ENCODE measurements around the gene PYHIN1. TPM values are rescaled to one million over a fixed set of nuclear protein-coding genes. Genes with fewer than 3 reads are reported as not detected.

PYHIN1 gene
- total and polyA plus RNA-seq, 2 of the 4 experiments (the other 2 are of a cell fraction) = not detected

DNA sequence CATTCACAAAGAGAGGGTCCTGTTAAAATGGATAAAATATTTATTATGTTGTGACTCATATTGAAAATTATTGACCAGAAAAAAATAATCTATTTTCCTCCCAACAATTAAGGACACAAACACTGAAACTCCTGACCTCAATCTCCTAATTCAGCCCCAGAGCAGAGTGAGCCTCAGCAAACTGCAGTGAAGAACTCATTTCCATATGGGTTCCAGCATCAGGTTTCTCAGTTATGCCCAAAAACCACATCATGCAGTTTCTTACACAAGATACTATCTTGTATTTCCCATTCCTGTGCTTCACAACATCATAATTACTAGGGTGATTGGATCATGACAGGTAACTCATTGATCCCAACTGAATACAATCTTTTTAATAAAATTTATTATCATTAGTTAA is 15.4 kb downstream of the PYHIN1 start:
- no peak overlapping the region for H3K4me3 ChIP-seq (ENCODE audit: insufficient read depth, low read depth, low read length)

More for the DNA sequence above, 15.4 kb downstream of the PYHIN1 start:
- H2BK15ac ChIP-seq (ENCODE audit: low read depth, low read length) = no peak overlapping the region
- H2AK9ac ChIP-seq (replicated peaks; ENCODE audit: low read depth, low read length, poor library complexity) = no peak overlapping the region
- dilution Hi-C loops (cut with HindIII; ENCODE audit: low sequenced_read_pairs, unreplicated experiment) (no loop called here), in situ Hi-C loops (cut with MboI; ENCODE audit: low sequenced_read_pairs) (no loop called here), intact Hi-C loops (cut with micrococcal nuclease) (no loop called here)
- no peaks in the 10 kb centered on the region for H4K20me1 ChIP-seq (ENCODE audit: insufficient read depth, low read length)
- H3K4ac ChIP-seq (ENCODE audit: low read depth, low read length) = no peak overlapping the region
- no peak for DNase-seq
- no peaks in the 10 kb centered on the region for H3K36me3 ChIP-seq (ENCODE audit: control insufficient read depth, insufficient read depth, low read length)
- no peak overlapping the region for H3K27ac ChIP-seq (ENCODE audit: insufficient read depth, low read length)
- H3K18ac ChIP-seq (ENCODE audit: low read depth, low read length) = no peak overlapping the region
- no peak overlapping the region for H2BK120ac ChIP-seq (ENCODE audit: low read depth, low read length)
- POLR2A ChIA-PET (ENCODE audit: unreplicated experiment) = no interaction called here
- ATAC-seq (ENCODE audit: low read depth) = no peak
- CTCF ChIA-PET = no interaction called here
- no peaks in the 10 kb centered on the region for H3K4me1 ChIP-seq (ENCODE audit: control insufficient read depth, insufficient read depth, low read length)
- no peaks in the 10 kb centered on the region for H3K9me1 ChIP-seq (ENCODE audit: insufficient read depth, low read length)
- H3K9ac ChIP-seq (ENCODE audit: low read depth, low read length) = no peak overlapping the region
- H3K56ac ChIP-seq (ENCODE audit: extremely low read depth, insufficient read depth, low read length) = no peak overlapping the region
- H4K8ac ChIP-seq (ENCODE audit: low read depth in 2 of 2, low read length in 2 of 2) = no peak overlapping the region
- H4K5ac ChIP-seq (ENCODE audit: low read depth, low read length) = no peak overlapping the region
- no peaks in the 10 kb centered on the region for H3K27me3 ChIP-seq (ENCODE audit: control insufficient read depth, insufficient read depth, low read length)
- H4K91ac ChIP-seq (ENCODE audit: insufficient read depth, low read depth, low read length) = no peak overlapping the region
- H3K14ac ChIP-seq (replicated peaks; ENCODE audit: low read depth, low read length) = no peak overlapping the region
- no peak overlapping the region for H2BK5ac ChIP-seq (ENCODE audit: low read depth, low read length, poor library complexity, severe bottlenecking)
- H3K4me2 ChIP-seq (ENCODE audit: low read depth, low read length) = no peak overlapping the region
- no peak overlapping the region for H2BK20ac ChIP-seq (ENCODE audit: low read depth, low read length)
- no peak overlapping the region for H2AK5ac ChIP-seq (ENCODE audit: low read depth, low read length)
- no peak overlapping the region for H2AFZ ChIP-seq (replicated peaks; ENCODE audit: low read length, poor library complexity)
- H3K23ac ChIP-seq (ENCODE audit: low read depth, low read length) = no peak overlapping the region
- no peak for TF ChIP-seq NFE2L2 (IDR thresholded peaks at IDR 0.05; ENCODE audit: low read depth, low read length)
- TF ChIP-seq BHLHE40 (IDR thresholded peaks at IDR 0.05; ENCODE audit: low read depth, low read length) = no peak
- no peaks in the 10 kb centered on the region; the same call in 1 of the 2 replicates for H3K9me3 ChIP-seq (ENCODE audit: control insufficient read depth, insufficient read depth, low read length)
- no TSS peak for BruUV-seq (replicated peaks)
- no peaks in the 10 kb centered on the region for H3K79me1 ChIP-seq (ENCODE audit: low read depth in 1 of 2, low read length in 2 of 2)
